Karpas-422 (cell line): ENCODE data around the gene EP300. TPM values are rescaled to one million over a fixed set of nuclear protein-coding genes. Genes with fewer than 3 reads are reported as not detected.

Source experiments
- DNase-seq: peaks from one replicate; pipeline ENCODE4 v3.0.0-alpha.2; 2015
- H2AFZ ChIP-seq: fragments of 200-600 bp; sonication (generic); 2 replicates; pipeline ENCODE4 v1.6.1; 2014; ENCODE audit warnings: antibody characterized with exemption, low read length, mixed read lengths
- H3K27ac ChIP-seq: fragments of 200-600 bp; sonication (generic); 2 replicates; pipeline ENCODE4 v1.5.1; 2014; ENCODE audit warnings: mild to moderate bottlenecking, low read length, moderate library complexity
- H3K27me3 ChIP-seq: fragments of 200-600 bp; sonication (generic); 2 replicates; pipeline ENCODE4 v1.6.1; 2014; ENCODE audit warnings: low read length, mixed read lengths
- H3K36me3 ChIP-seq: fragments of 200-600 bp; sonication (generic); 2 replicates; pipeline ENCODE4 v1.6.1; 2014; ENCODE audit warnings: low read length, mixed read lengths; ENCODE audit not compliant: insufficient read depth
- H3K4me1 ChIP-seq: fragments of 200-600 bp; sonication (generic); 2 replicates; pipeline ENCODE4 v1.6.1; 2014; ENCODE audit warnings: mild to moderate bottlenecking, low read length, mixed read lengths
- H3K4me2 ChIP-seq: fragments of 200-600 bp; sonication (generic); 2 replicates; pipeline ENCODE4 v1.6.1; 2014; ENCODE audit warnings: low read length, low read depth, mild to moderate bottlenecking; ENCODE audit not compliant: poor library complexity, severe bottlenecking
- H3K4me3 ChIP-seq: fragments of 200-600 bp; sonication (generic); 2 replicates; pipeline ENCODE4 v1.5.1; 2014; ENCODE audit warnings: mild to moderate bottlenecking, antibody characterized with exemption, low read length, mixed read lengths
- H3K79me2 ChIP-seq: fragments of 200-600 bp; sonication (generic); 2 replicates; pipeline ENCODE4 v1.6.1; 2014; ENCODE audit warnings: mild to moderate bottlenecking, low read length, mixed read lengths
- H3K9ac ChIP-seq: fragments of 200-600 bp; sonication (generic); 2 replicates; pipeline ENCODE4 v1.6.0; 2014; ENCODE audit warnings: low read length
- H3K9me2 ChIP-seq: fragments of 200-600 bp; sonication (generic), shearing (Covaris generic); replicated peaks from 2 replicates; pipeline ENCODE4 v1.6.0; 2014; ENCODE audit warnings: mild to moderate bottlenecking, low read length, moderate library complexity; ENCODE audit not compliant: insufficient read depth
- H3K9me3 ChIP-seq: fragments of 300-700, 200-600 bp; sonication (generic); 2 replicates; pipeline ENCODE4 v1.6.1; 2014; ENCODE audit warnings: low read length, mixed read lengths
- H4K20me1 ChIP-seq: fragments of 200-600 bp; sonication (generic); 2 replicates; pipeline ENCODE4 v1.6.1; 2014; ENCODE audit warnings: mild to moderate bottlenecking, antibody characterized with exemption, low read length, low read depth; ENCODE audit not compliant: insufficient read depth
- total RNA-seq: library from RNA; depleted of rRNA; stranded (reverse); fragments of >200 nt; shearing (Covaris generic); gene quantifications from 2 replicates; pipeline ENCODE4 v1.2.3, GENCODE V29; 2014; ENCODE audit warnings: low replicate concordance

EP300 gene
- total RNA-seq, 1 experiment from 2014 or later, result 63.8 TPM

GRCh38 chr22:41074466-41074865 lies 17.9 kb upstream of the EP300 start:
- H3K4me1 ChIP-seq, result peaks cover 11% of the 10 kb centered on the region
- no peak overlapping the region for H2AFZ ChIP-seq

GRCh38 chr22:41074941-41075710 lies 17.3 kb upstream of the EP300 start:
- H3K4me3 ChIP-seq, result no peak overlapping the region
- peaks cover 10% of the 10 kb centered on the region for H3K4me1 ChIP-seq
- no peaks in the 10 kb centered on the region for H3K36me3 ChIP-seq
- DNase-seq, result peak; percentile 33
- H4K20me1 ChIP-seq, result no peaks in the 10 kb centered on the region
- no peaks in the 10 kb centered on the region for H3K27me3 ChIP-seq
- H3K9me3 ChIP-seq, result no peaks in the 10 kb centered on the region
- H3K9ac ChIP-seq, result no peak overlapping the region
- no peak overlapping the region for H3K4me2 ChIP-seq
- H3K79me2 ChIP-seq, result no peaks in the 10 kb centered on the region
- H2AFZ ChIP-seq, result no peak overlapping the region
- no peak overlapping the region for H3K27ac ChIP-seq
- H3K9me2 ChIP-seq, result no peaks in the 10 kb centered on the region

More at GRCh38 chr22:41074466-41074865, 17.9 kb upstream of the EP300 start:
- Histone ChIP-seq H3K9me3 (no peaks in the 10 kb centered on the region), H3K9ac (no peak overlapping the region), H3K4me3 (no peak overlapping the region), H3K36me3 (no peaks in the 10 kb centered on the region), H4K20me1 (no peaks in the 10 kb centered on the region), H3K27me3 (no peaks in the 10 kb centered on the region), H3K79me2 (no peaks in the 10 kb centered on the region), H3K4me2 (no peak overlapping the region), H3K27ac (no peak overlapping the region), H3K9me2 (no peaks in the 10 kb centered on the region)
- DNase-seq, result no peak

GRCh38 chr22:41075946-41076345 lies 16.4 kb upstream of the EP300 start:
- Histone ChIP-seq H3K9me3 (no peaks in the 10 kb centered on the region), H3K79me2 (no peaks in the 10 kb centered on the region), H3K4me1 (peaks cover 10% of the 10 kb centered on the region), H3K9me2 (no peaks in the 10 kb centered on the region), H4K20me1 (no peaks in the 10 kb centered on the region), H3K9ac (no peak overlapping the region), H3K27ac (no peak overlapping the region), H2AFZ (no peak overlapping the region), H3K36me3 (no peaks in the 10 kb centered on the region), H3K4me3 (no peak overlapping the region), H3K4me2 (no peak overlapping the region), H3K27me3 (no peaks in the 10 kb centered on the region)
- DNase-seq, result no peak

- Histone ChIP-seq H3K4me3 (no peak overlapping the region), H3K9me3 (no peaks in the 10 kb centered on the region), H3K36me3 (no peaks in the 10 kb centered on the region), H3K27ac (no peak overlapping the region), H3K4me1 (peaks cover 10% of the 10 kb centered on the region), H3K27me3 (no peaks in the 10 kb centered on the region), H4K20me1 (no peaks in the 10 kb centered on the region), H3K79me2 (no peaks in the 10 kb centered on the region), H3K9ac (no peak overlapping the region), H3K4me2 (no peak overlapping the region), H3K9me2 (no peaks in the 10 kb centered on the region), H2AFZ (no peak overlapping the region)
- DNase-seq, result no peak
Observed at GRCh38 chr22:41076857-41077256, 15.5 kb upstream of the EP300 start.

GRCh38 chr22:41078931-41079330 lies 13.5 kb upstream of the EP300 start:
- Histone ChIP-seq H3K27ac (peak overlapping the region; percentile 26; the same call in 1 of the 2 replicates), H4K20me1 (no peaks in the 10 kb centered on the region), H3K9ac (peak overlapping the region; percentile 36; the same call in 1 of the 2 replicates), H3K9me2 (no peaks in the 10 kb centered on the region), H3K79me2 (no peaks in the 10 kb centered on the region), H3K27me3 (no peaks in the 10 kb centered on the region), H2AFZ (peak overlapping the region; percentile 63; the same call in 1 of the 2 replicates), H3K4me1 (peaks cover 10% of the 10 kb centered on the region), H3K9me3 (no peaks in the 10 kb centered on the region), H3K4me3 (peak overlapping the region; percentile 21; the same call in 1 of the 2 replicates), H3K4me2 (peak overlapping the region; percentile 53), H3K36me3 (no peaks in the 10 kb centered on the region)
- DNase-seq, result peak; percentile 69

- Histone ChIP-seq H3K9ac (no peak overlapping the region), H4K20me1 (no peaks in the 10 kb centered on the region), H3K4me1 (peaks cover 4% of the 10 kb centered on the region), H3K79me2 (no peaks in the 10 kb centered on the region), H3K27ac (no peak overlapping the region), H3K4me2 (no peak overlapping the region), H2AFZ (no peak overlapping the region), H3K9me2 (no peaks in the 10 kb centered on the region), H3K9me3 (no peaks in the 10 kb centered on the region), H3K27me3 (no peaks in the 10 kb centered on the region), H3K36me3 (no peaks in the 10 kb centered on the region), H3K4me3 (no peak overlapping the region)
- DNase-seq, result no peak
Observed at GRCh38 chr22:41085842-41086241, 6.5 kb upstream of the EP300 start.

GRCh38 chr22:41091132-41092022 lies 1.0 kb upstream of the EP300 start:
- peaks cover 30% of the 10 kb centered on the region for H3K4me1 ChIP-seq
- peak overlapping the region; percentile 63; the same call in 1 of the 2 replicates for H2AFZ ChIP-seq
- peaks cover 21% of the 10 kb centered on the region for H3K36me3 ChIP-seq
- peak overlapping the region; percentile 79 for H3K4me2 ChIP-seq
- no peaks in the 10 kb centered on the region for H3K27me3 ChIP-seq
- peak; percentile 99 for DNase-seq
- peak overlapping the region; percentile 79 for H3K4me3 ChIP-seq
- H3K9ac ChIP-seq, result peak overlapping the region; percentile 99
- no peaks in the 10 kb centered on the region for H3K9me2 ChIP-seq
- H3K9me3 ChIP-seq, result no peaks in the 10 kb centered on the region
- peaks cover 42% of the 10 kb centered on the region for H3K79me2 ChIP-seq
- peaks cover 30% of the 10 kb centered on the region for H4K20me1 ChIP-seq
- peak overlapping the region; percentile 94 for H3K27ac ChIP-seq

GRCh38 chr22:41092847-41093411 lies 537 bp downstream of the EP300 start:
- H4K20me1 ChIP-seq, result peaks cover 40% of the 10 kb centered on the region
- H3K27ac ChIP-seq, result peak overlapping the region; percentile 94
- H3K4me3 ChIP-seq, result peak overlapping the region; percentile 76
- peaks cover 57% of the 10 kb centered on the region for H3K79me2 ChIP-seq
- no peaks in the 10 kb centered on the region for H3K9me3 ChIP-seq
- peaks cover 37% of the 10 kb centered on the region for H3K4me1 ChIP-seq
- peak overlapping the region; percentile 87 for H3K4me2 ChIP-seq
- peak overlapping the region; percentile 99 for H3K9ac ChIP-seq
- H3K27me3 ChIP-seq, result no peaks in the 10 kb centered on the region
- no peaks in the 10 kb centered on the region for H3K9me2 ChIP-seq
- no peak overlapping the region for H2AFZ ChIP-seq
- peaks cover 28% of the 10 kb centered on the region for H3K36me3 ChIP-seq
- DNase-seq, result peak; percentile 83
